H1 (cell line): ENCODE data around the gene CNOT1. TPM values are rescaled to one million over a fixed set of nuclear protein-coding genes. Genes with fewer than 3 reads are reported as not detected.

ENCODE experiments used
- CTCF ChIA-PET: fragments of 300-600 bp; sonication (Branson Sonifier 250); formaldehyde crosslinking; loops from one replicate; lab custom pipeline; 2021; ENCODE audit not compliant: partially characterized antibody; lab: Charles Lee
- POLR2A ChIA-PET: fragments of 300-600 bp; sonication (Branson Sonifier 250); formaldehyde crosslinking; loops from one replicate; lab custom pipeline; 2021; ENCODE audit warnings: inconsistent platforms; ENCODE audit not compliant: partially characterized antibody; lab: Charles Lee
- DNase-seq, 2 experiments: peaks; one replicate each; pipeline versions ENCODE4 v3.0.0 to v3.0.0-alpha.2; 2010 to 2022; ENCODE audit warnings: low spot score in 2 of 2, low read depth in 1 of 2, mixed read lengths in 1 of 2
- FAIRE-seq: peaks from 2 replicates; lab custom pipeline; 2011; peaks lifted over from hg19 to GRCh38; lab: Jason Lieb, UNC
- H2AFZ ChIP-seq: 2 replicates; pipeline ENCODE4 v1.8.1; 2012; ENCODE audit warnings: low read length, inconsistent platforms
- H2AK5ac ChIP-seq: 2 replicates; pipeline ENCODE4 v1.6.1; 2013; ENCODE audit warnings: low read depth, low read length
- H2BK120ac ChIP-seq: replicated peaks from 2 replicates; pipeline ENCODE3; 2013; ENCODE audit warnings: low read depth, low read length, inconsistent platforms
- H2BK12ac ChIP-seq: 2 replicates; pipeline ENCODE4 v1.6.1; 2013; ENCODE audit warnings: low read depth, low read length
- H2BK15ac ChIP-seq: 2 replicates; pipeline ENCODE4 v1.6.1; 2013; ENCODE audit warnings: low read length
- H2BK20ac ChIP-seq: 2 replicates; pipeline ENCODE4 v1.6.1; 2013; ENCODE audit warnings: low read length
- H2BK5ac ChIP-seq: 2 replicates; pipeline ENCODE4 v1.6.1; 2013; ENCODE audit warnings: low read depth, low read length
- H3K14ac ChIP-seq: 2 replicates; pipeline ENCODE4 v1.6.1; 2013; ENCODE audit warnings: inconsistent platforms; ENCODE audit not compliant: insufficient read length
- H3K18ac ChIP-seq: 2 replicates; pipeline ENCODE4 v1.6.1; 2013; ENCODE audit warnings: low read length; ENCODE audit errors: extremely low read depth
- H3K23ac ChIP-seq: 2 replicates; pipeline ENCODE4 v1.6.1; 2013; ENCODE audit warnings: inconsistent platforms; ENCODE audit not compliant: insufficient read length
- H3K23me2 ChIP-seq: 2 replicates; pipeline ENCODE4 v1.6.1; 2013; ENCODE audit warnings: low read depth, low read length
- H3K27ac ChIP-seq: 2 replicates; pipeline ENCODE4 v1.6.1; 2011; ENCODE audit warnings: low read depth, low read length, inconsistent platforms
- H3K27me3 ChIP-seq, 4 experiments: replicated peaks in 1 of 4; 1 replicate in 1 of 4; 2 replicates in 3 of 4; pipeline versions ENCODE4 v1.6.1 to v1.8.1; 2011 to 2013; ENCODE audit warnings: low read length in 3 of 4, mild to moderate bottlenecking in 3 of 4, inconsistent platforms in 2 of 4, mixed read lengths in 2 of 4, moderate library complexity in 1 of 4; ENCODE audit not compliant: control insufficient read depth in 3 of 4, insufficient read depth in 3 of 4; ENCODE audit errors: extremely low read depth in 1 of 4
- H3K36me3 ChIP-seq, 4 experiments: 2 replicates each; pipeline versions ENCODE4 v1.6.1 to v1.8.1; 2011 to 2013; ENCODE audit warnings: mild to moderate bottlenecking in 4 of 4, low read length in 3 of 4, moderate library complexity in 2 of 4, control low read depth in 1 of 4, inconsistent platforms in 1 of 4; ENCODE audit not compliant: insufficient read depth in 4 of 4, control insufficient read depth in 2 of 4
- H3K4ac ChIP-seq: replicated peaks from 2 replicates; pipeline ENCODE3; 2013; ENCODE audit warnings: low read length, low read depth, mixed read lengths, inconsistent platforms; ENCODE audit not compliant: insufficient read length
- H3K4me1 ChIP-seq, 4 experiments: replicated peaks in 1 of 4; 1 replicate in 1 of 4; 2 replicates in 3 of 4; pipeline versions ENCODE4 v1.6.1 to v1.8.1; 2011 to 2013; ENCODE audit warnings: low read length in 3 of 4, inconsistent platforms in 2 of 4, mixed read lengths in 1 of 4; ENCODE audit not compliant: insufficient read depth in 4 of 4, control insufficient read depth in 3 of 4
- H3K4me2 ChIP-seq, 2 experiments: 2 replicates each; pipeline versions ENCODE4 v1.6.1 to v1.8.1; 2011 to 2013; ENCODE audit warnings: low read depth in 2 of 2, low read length in 2 of 2, control low read depth in 1 of 2, inconsistent platforms in 1 of 2, mild to moderate bottlenecking in 1 of 2; ENCODE audit not compliant: insufficient read depth in 1 of 2
- H3K4me3 ChIP-seq, 4 experiments: fragments of 200-600, 300-600 bp in 1 of 4; sonication (generic), shearing (Covaris generic), sonication (Bioruptor Twin) in 1 of 4; 2 replicates each; pipeline versions ENCODE4 v1.5.1 to v1.8.1; 2011 to 2016; ENCODE audit warnings: low read length in 4 of 4, low read depth in 3 of 4, control low read depth in 2 of 4, inconsistent platforms in 2 of 4, mild to moderate bottlenecking in 2 of 4, mixed read lengths in 1 of 4, moderate library complexity in 1 of 4; ENCODE audit not compliant: insufficient read depth in 2 of 4; ENCODE audit errors: extremely low read depth in 1 of 4
- H3K56ac ChIP-seq: replicated peaks from 2 replicates; pipeline ENCODE3; 2013; ENCODE audit warnings: low read depth, mild to moderate bottlenecking, mixed read lengths, low read length, inconsistent platforms; ENCODE audit not compliant: insufficient read length
- H3K79me1 ChIP-seq: 2 replicates; pipeline ENCODE4 v1.6.1; 2013; ENCODE audit warnings: low read depth, low read length, control low read depth
- H3K79me2 ChIP-seq, 2 experiments: 2 replicates each; pipeline versions ENCODE4 v1.6.1 to v1.8.1; 2012 to 2013; ENCODE audit warnings: low read length in 2 of 2, mild to moderate bottlenecking in 2 of 2, inconsistent platforms in 1 of 2; ENCODE audit not compliant: insufficient read depth in 2 of 2, control insufficient read depth in 1 of 2
- H3K9ac ChIP-seq, 4 experiments: replicated peaks in 1 of 4; 1 replicate in 1 of 4; 2 replicates in 3 of 4; pipeline versions ENCODE4 v1.6.1 to v1.8.1; 2011 to 2013; ENCODE audit warnings: low read depth in 3 of 4, low read length in 3 of 4, control low read depth in 2 of 4, mild to moderate bottlenecking in 2 of 4, moderate library complexity in 2 of 4, inconsistent platforms in 1 of 4; ENCODE audit errors: extremely low read depth in 1 of 4
- H3K9me3 ChIP-seq, 2 experiments: 2 replicates each; pipeline versions ENCODE4 v1.6.1 to v1.8.1; 2012 to 2013; ENCODE audit warnings: mild to moderate bottlenecking in 2 of 2, moderate library complexity in 2 of 2, control low read depth in 1 of 2, inconsistent platforms in 1 of 2, low read depth in 1 of 2, low read length in 1 of 2, mixed read lengths in 1 of 2; ENCODE audit not compliant: insufficient read depth in 2 of 2
- H4K20me1 ChIP-seq, 2 experiments: replicated peaks in 1 of 2; 2 replicates each; pipeline versions ENCODE3 to v1.8.1; 2011 to 2013; ENCODE audit warnings: inconsistent platforms in 2 of 2, low read length in 2 of 2, mild to moderate bottlenecking in 1 of 2; ENCODE audit not compliant: insufficient read depth in 2 of 2, control insufficient read depth in 1 of 2
- H4K5ac ChIP-seq: 2 replicates; pipeline ENCODE4 v1.6.1; 2013; ENCODE audit warnings: low read length, low read depth, mixed read lengths, inconsistent platforms; ENCODE audit not compliant: insufficient read length
- H4K8ac ChIP-seq: 2 replicates; pipeline ENCODE4 v1.8.0; 2013; ENCODE audit warnings: mild to moderate bottlenecking, moderate library complexity, low read length, inconsistent platforms; ENCODE audit not compliant: insufficient read depth; ENCODE audit errors: extremely low read depth
- H4K91ac ChIP-seq: replicated peaks from 2 replicates; pipeline ENCODE3; 2013; ENCODE audit warnings: low read length, mixed read lengths, inconsistent platforms; ENCODE audit not compliant: insufficient read length
- POLR2A ChIP-seq, 2 experiments: IDR thresholded peaks; 1 replicate in 1 of 2; 2 replicates in 1 of 2; pipeline ENCODE4 v1.6.1; 2011; ENCODE audit warnings: low read depth in 2 of 2, low read length in 2 of 2, mild to moderate bottlenecking in 2 of 2; ENCODE audit errors: control extremely low read depth in 1 of 2
- RAD21 ChIP-seq, 2 experiments: IDR thresholded peaks in 1 of 2; conservative IDR thresholded peaks in 1 of 2; 2 replicates each; pipeline ENCODE4 v1.6.1; 2011; ENCODE audit warnings: low read depth in 2 of 2, low read length in 2 of 2, improper control_type of control experiment in 1 of 2, inconsistent platforms in 1 of 2, mild to moderate bottlenecking in 1 of 2, moderate library complexity in 1 of 2
- WGBS, 2 experiments: shearing (Covaris generic) in 1 of 2; methylation state at CpG; one replicate each; pipeline versions ENCODE4 v1.1.6 to v1.1.7; 2013 to 2015; ENCODE audit warnings: low lambda C conversion rate in 2 of 2, mixed read lengths in 2 of 2, inconsistent platforms in 1 of 2, low coverage in 1 of 2, missing lambda C conversion rate in 1 of 2; ENCODE audit not compliant: insufficient replicate concordance in 2 of 2, insufficient coverage in 1 of 2, insufficient read length in 1 of 2; ENCODE audit errors: extremely low coverage in 1 of 2, missing lambda C conversion rate in 1 of 2; 5-methylcytosine and 5-hydroxymethylcytosine counted together
- polyA plus RNA-seq, 7 experiments: library from polyadenylated mRNA; depleted of rRNA in 3 of 7; stranded (reverse) in 5 of 7; unstranded in 2 of 7; fragments of >200 nt in 5 of 7; fragments of 200-250 nt in 2 of 7; gene quantifications; 1 replicate in 5 of 7; 2 replicates in 1 of 7; 4 replicates in 1 of 7; pipeline versions ENCODE4 v1.2.1 to v1.2.3, GENCODE V29; 2011 to 2013; ENCODE audit warnings: missing spikeins in 2 of 7, mixed read lengths in 2 of 7
- total RNA-seq: library from RNA; stranded (reverse); fragmentation: NEBNext Ultra II Directional; extraction: Animal tissue kit (Norgen Biotek cat#: 25700); gene quantifications from 2 replicates; pipeline ENCODE4 v1.2.1, GENCODE V29; 2021

CNOT1 gene
- total and polyA plus RNA-seq, 2 of the 8 experiments (the other 6 are each of a cell fraction or from before 2014, with no cell fraction given): 306 to 319 TPM

DNA sequence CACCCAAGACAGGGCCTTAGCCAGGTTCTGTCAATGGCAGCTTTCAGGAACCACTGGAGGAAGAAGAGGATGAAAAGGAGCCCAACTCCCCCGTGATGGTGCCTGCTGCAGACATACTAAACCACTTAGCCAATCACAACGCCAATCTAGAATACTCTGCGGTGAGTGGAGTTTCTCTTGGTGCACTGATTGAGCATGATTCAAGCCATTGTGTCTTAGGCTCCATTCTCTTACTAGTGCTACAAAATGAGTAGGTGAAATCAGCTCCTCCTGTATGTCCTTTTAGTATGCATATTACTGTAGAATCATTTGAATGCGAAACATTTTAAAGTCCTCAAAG lies 112.9 kb downstream of the CNOT1 start:
- Histone ChIP-seq H3K23me2 (no peaks in the 10 kb centered on the region; the same call in 1 of the 2 replicates), H4K20me1 (peaks cover 10 to 21% of the 10 kb centered on the region in 2 experiments), H3K18ac (no peak overlapping the region), H2AK5ac (no peak overlapping the region), H4K5ac (no peak overlapping the region), H3K9ac (no peak overlapping the region), H3K36me3 (peaks cover 27 to 56% (median 46%) of the 10 kb centered on the region in 4 experiments), H2BK5ac (no peak overlapping the region), H3K23ac (no peak overlapping the region), H2AFZ (no peak overlapping the region), H2BK20ac (no peak overlapping the region), H3K79me2 (peaks cover 0 to 24% of the 10 kb centered on the region in 2 experiments; a peak in 2 of 4 replicates), H2BK15ac (no peak overlapping the region), H4K91ac (no peak overlapping the region), H3K4ac (no peak overlapping the region), H3K27me3 (no peaks in the 10 kb centered on the region), H2BK120ac (no peak overlapping the region), H3K27ac (no peak overlapping the region), H3K4me3 (peak overlapping the region in 1 of 4 experiments; percentile 95; a peak in 2 of 8 replicates), H3K56ac (no peak overlapping the region), H3K9me3 (no peaks in the 10 kb centered on the region), H3K4me1 (peaks cover 4 to 11% (median 6%) of the 10 kb centered on the region in 4 experiments), H4K8ac (no peak overlapping the region), H3K4me2 (peak overlapping the region; percentile 69 to 90; a peak in 3 of 4 replicates), H2BK12ac (no peak overlapping the region), H3K14ac (no peak overlapping the region), H3K79me1 (no peaks in the 10 kb centered on the region; the same call in 1 of the 2 replicates)
- DNase-seq (no peak), FAIRE-seq (no peak)
- 83% methylated on average over 4 of the region's 4 CpGs; no CpG with 5 or more reads in 1 of the 2 experiments for WGBS, 2 experiments
- ChIA-PET POLR2A (interaction anchor here (0.6 to 2.4 kb wide), 4 partner anchors 10 to 214 kb away, joined by 3 to 9 read pairs (median 4); no protein-coding TSS in a partner anchor), CTCF (interaction anchor here (0.7 to 1.3 kb wide), 3 partner anchors 17 to 240 kb away, joined by 3 read pairs; partner anchors contain the start of gene NDRG4)
- TF ChIP-seq RAD21 (IDR thresholded peaks at IDR 0.05 in 1 of 2, conservative IDR thresholded peaks at IDR 0.05 in 1 of 2; ENCODE audit: low read depth in 2 of 2, low read length in 2 of 2) (no peak), POLR2A (IDR thresholded peaks at IDR 0.05; ENCODE audit: control extremely low read depth in 1 of 2, low read depth in 2 of 2, low read length in 2 of 2) (peak; percentile 16 to 40)
